Caco-2 (cell line): Measurements from ENCODE around the gene IKZF3. TPM values are rescaled to one million over a fixed set of nuclear protein-coding genes. Genes with fewer than 3 reads are reported as not detected.

ENCODE experiments used
- BruUV-seq: library from RNA; stranded (reverse); fragments of 400-500 nt; replicated peaks from 2 replicates; lab custom pipeline; 2021; lab: Mats Ljungman, UMichigan
- CTCF ChIA-PET: fragments of 300-600 bp; sonication (Branson Sonifier 250); formaldehyde crosslinking; loops from one replicate; lab custom pipeline; 2022; ENCODE audit warnings: antibody characterized with exemption; lab: Charles Lee
- POLR2A ChIA-PET: fragments of 300-600 bp; sonication (Branson Sonifier 250); formaldehyde crosslinking; loops from one replicate; lab custom pipeline; 2022; ENCODE audit warnings: antibody characterized with exemption; lab: Charles Lee
- DNase-seq, 2 experiments: peaks; one replicate each; pipeline versions ENCODE4 v3.0.0 to v3.0.0-alpha.2; 2020 to 2022
- H3K27me3 ChIP-seq: replicated peaks from 2 replicates; pipeline ENCODE4 v1.6.0; 2011; ENCODE audit warnings: low read length; ENCODE audit not compliant: control insufficient read depth, insufficient read depth
- H3K36me3 ChIP-seq: 2 replicates; pipeline ENCODE4 v1.5.1; 2011; ENCODE audit warnings: low read length; ENCODE audit not compliant: control insufficient read depth, insufficient read depth
- H3K4me1 ChIP-seq: fragments of 250-450 bp; sonication (Bioruptor Pico); 2 replicates; pipeline ENCODE4 v1.5.1; 2020; ENCODE audit warnings: mild to moderate bottlenecking
- H3K4me3 ChIP-seq: 2 replicates; pipeline ENCODE4 v1.5.1; 2011; ENCODE audit warnings: low read depth, mild to moderate bottlenecking, control low read depth, low read length
- H3K9me3 ChIP-seq: fragments of 250-450 bp; sonication (Bioruptor Pico); 2 replicates; pipeline ENCODE4 v1.5.1; 2020; ENCODE audit warnings: mild to moderate bottlenecking, moderate library complexity
- H3K27ac Mint-ChIP-seq: one replicate; pipeline ENCODE4 v1.8.0; 2022; ENCODE audit warnings: mixed read lengths; ENCODE audit not compliant: unreplicated experiment
- H3K27me3 Mint-ChIP-seq: one replicate; pipeline ENCODE4 v1.8.0; 2022; ENCODE audit warnings: mixed read lengths; ENCODE audit not compliant: insufficient read depth, unreplicated experiment
- H3K36me3 Mint-ChIP-seq: one replicate; pipeline ENCODE4 v1.8.0; 2022; ENCODE audit warnings: mild to moderate bottlenecking, mixed read lengths; ENCODE audit not compliant: insufficient read depth, unreplicated experiment
- H3K4me1 Mint-ChIP-seq: one replicate; pipeline ENCODE4 v1.8.0; 2022; ENCODE audit warnings: low read depth, mixed read lengths; ENCODE audit not compliant: unreplicated experiment
- H3K4me3 Mint-ChIP-seq: one replicate; pipeline ENCODE4 v1.8.0; 2022; ENCODE audit warnings: mild to moderate bottlenecking, moderate library complexity, mixed read lengths; ENCODE audit not compliant: unreplicated experiment
- H3K9me3 Mint-ChIP-seq: one replicate; pipeline ENCODE4 v1.8.0; 2022; ENCODE audit warnings: mixed read lengths; ENCODE audit not compliant: unreplicated experiment
- CTCF ChIP-seq, 2 experiments: fragments of 200-600 bp in 1 of 2; IDR thresholded peaks; 1 replicate in 1 of 2; 2 replicates in 1 of 2; pipeline versions ENCODE4 v1.5.1 to v1.8.0; 2011 to 2022; ENCODE audit warnings: antibody characterized with exemption in 1 of 2, control low read depth in 1 of 2, inconsistent platforms in 1 of 2, low read depth in 1 of 2, low read length in 1 of 2, mild to moderate bottlenecking in 1 of 2, moderate library complexity in 1 of 2; ENCODE audit not compliant: insufficient read depth in 1 of 2, severe bottlenecking in 1 of 2, unreplicated experiment in 1 of 2
- intact Hi-C: fragments of 100-400 bp; cut with micrococcal nuclease; formaldehyde crosslinking; loops from one replicate; pipeline ENCODE4 v1.10.0; 2022; ENCODE audit not compliant: unreplicated experiment
- total RNA-seq: library from RNA; stranded (reverse); gene quantifications from 2 replicates; pipeline ENCODE4 v1.2.3, GENCODE V29; 2022

IKZF3 gene
- total RNA-seq, 1 experiment from 2014 or later = 2.8 TPM

GRCh38 chr17:39898088-39898487, 34.0 kb upstream of the IKZF3 start:
- intact Hi-C loops = no loop called here
- no peak overlapping the region for H3K4me3 ChIP-seq
- no TSS peak for BruUV-seq
- TF ChIP-seq CTCF (IDR thresholded peaks at IDR 0.05; ENCODE audit: insufficient read depth in 1 of 2, low read depth in 1 of 2, low read length in 1 of 2, severe bottlenecking in 1 of 2, unreplicated experiment in 1 of 2) = no peak
- CTCF ChIA-PET = no interaction called here
- no peaks in the 10 kb centered on the region for H3K4me1 Mint-ChIP-seq
- no peak for DNase-seq
- H3K27ac Mint-ChIP-seq = no peak overlapping the region
- no peaks in the 10 kb centered on the region for H3K27me3 Mint-ChIP-seq
- H3K36me3 ChIP-seq = no peaks in the 10 kb centered on the region
- no peak overlapping the region for H3K4me3 Mint-ChIP-seq
- no peaks in the 10 kb centered on the region for H3K9me3 ChIP-seq
- H3K36me3 Mint-ChIP-seq = no peaks in the 10 kb centered on the region
- H3K9me3 Mint-ChIP-seq = no peaks in the 10 kb centered on the region
- H3K27me3 ChIP-seq = no peaks in the 10 kb centered on the region
- no peaks in the 10 kb centered on the region for H3K4me1 ChIP-seq
- POLR2A ChIA-PET = no interaction called here

GRCh38 chr17:39894681-39895376, 30.7 kb upstream of the IKZF3 start:
- no peak overlapping the region for H3K4me3 Mint-ChIP-seq
- H3K27ac Mint-ChIP-seq = no peak overlapping the region
- Histone ChIP-seq H3K27me3 (no peaks in the 10 kb centered on the region), H3K4me3 (no peak overlapping the region), H3K4me1 (peaks cover 3% of the 10 kb centered on the region), H3K9me3 (no peaks in the 10 kb centered on the region), H3K36me3 (no peaks in the 10 kb centered on the region)
- ChIA-PET POLR2A (no interaction called here), CTCF (interaction anchor here (0.9 kb wide), 1 partner anchor 10 kb away, joined by 3 read pairs; no protein-coding TSS in a partner anchor)
- H3K9me3 Mint-ChIP-seq = no peaks in the 10 kb centered on the region
- TF ChIP-seq CTCF (IDR thresholded peaks at IDR 0.05; ENCODE audit: insufficient read depth in 1 of 2, low read depth in 1 of 2, low read length in 1 of 2, severe bottlenecking in 1 of 2, unreplicated experiment in 1 of 2) = no peak
- no peaks in the 10 kb centered on the region for H3K36me3 Mint-ChIP-seq
- H3K4me1 Mint-ChIP-seq = peaks cover 1% of the 10 kb centered on the region
- no peaks in the 10 kb centered on the region for H3K27me3 Mint-ChIP-seq
- no TSS peak for BruUV-seq
- no peak for DNase-seq
- intact Hi-C loops = no loop called here

- intact Hi-C loops = no loop called here
- no TSS peak for BruUV-seq
These were observed 25.1 kb upstream of the IKZF3 start for GRCh38 chr17:39889200-39889599.

More at GRCh38 chr17:39889200-39889599, 25.1 kb upstream of the IKZF3 start:
- H3K27me3 Mint-ChIP-seq = no peaks in the 10 kb centered on the region
- H3K27me3 ChIP-seq = no peaks in the 10 kb centered on the region
- H3K27ac Mint-ChIP-seq = no peak overlapping the region
- H3K4me3 Mint-ChIP-seq = no peak overlapping the region
- DNase-seq = peak in 1 of 2 experiments; percentile 38
- peaks cover 12% of the 10 kb centered on the region for H3K4me1 Mint-ChIP-seq
- TF ChIP-seq CTCF (IDR thresholded peaks at IDR 0.05; ENCODE audit: insufficient read depth in 1 of 2, low read depth in 1 of 2, low read length in 1 of 2, severe bottlenecking in 1 of 2, unreplicated experiment in 1 of 2) = no peak
- H3K9me3 Mint-ChIP-seq = no peaks in the 10 kb centered on the region
- CTCF ChIA-PET = no interaction called here
- no peaks in the 10 kb centered on the region for H3K36me3 Mint-ChIP-seq
- H3K4me3 ChIP-seq = no peak overlapping the region
- H3K36me3 ChIP-seq = no peaks in the 10 kb centered on the region
- POLR2A ChIA-PET = interaction anchor here (0.8 kb wide), 1 partner anchor 91 kb away, joined by 4 read pairs; the partner anchor contains the start of gene PSMD3
- H3K9me3 ChIP-seq = no peaks in the 10 kb centered on the region
- H3K4me1 ChIP-seq = peaks cover 15% of the 10 kb centered on the region
